ENCODE measurements around the gene ADSS1.

- TF ChIP-seq, protein P1, sequence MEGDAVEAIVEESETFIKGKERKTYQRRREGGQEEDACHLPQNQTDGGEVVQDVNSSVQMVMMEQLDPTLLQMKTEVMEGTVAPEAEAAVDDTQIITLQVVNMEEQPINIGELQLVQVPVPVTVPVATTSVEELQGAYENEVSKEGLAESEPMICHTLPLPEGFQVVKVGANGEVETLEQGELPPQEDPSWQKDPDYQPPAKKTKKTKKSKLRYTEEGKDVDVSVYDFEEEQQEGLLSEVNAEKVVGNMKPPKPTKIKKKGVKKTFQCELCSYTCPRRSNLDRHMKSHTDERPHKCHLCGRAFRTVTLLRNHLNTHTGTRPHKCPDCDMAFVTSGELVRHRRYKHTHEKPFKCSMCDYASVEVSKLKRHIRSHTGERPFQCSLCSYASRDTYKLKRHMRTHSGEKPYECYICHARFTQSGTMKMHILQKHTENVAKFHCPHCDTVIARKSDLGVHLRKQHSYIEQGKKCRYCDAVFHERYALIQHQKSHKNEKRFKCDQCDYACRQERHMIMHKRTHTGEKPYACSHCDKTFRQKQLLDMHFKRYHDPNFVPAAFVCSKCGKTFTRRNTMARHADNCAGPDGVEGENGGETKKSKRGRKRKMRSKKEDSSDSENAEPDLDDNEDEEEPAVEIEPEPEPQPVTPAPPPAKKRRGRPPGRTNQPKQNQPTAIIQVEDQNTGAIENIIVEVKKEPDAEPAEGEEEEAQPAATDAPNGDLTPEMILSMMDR (IDR thresholded peaks at IDR 0.05) = no peak
- TF ChIP-seq EP300 (IDR thresholded peaks at IDR 0.05) = no peak
Observed at GRCh38 chr14:104796687-104797081, 72.7 kb downstream of the ADSS1 start.

All from suprapubic skin (tissue), 3 donors.